MM.1S (cell line): ENCODE measurements around the gene SSC5D.

ENCODE experiments used
- CTCF ChIP-seq: fragments of 300-600 bp; sonication (generic); IDR thresholded peaks from 2 replicates; pipeline ENCODE4 v1.5.1; 2016; ENCODE audit warnings: antibody characterized with exemption, low read length, mixed read lengths
- EZH2phosphoT487 ChIP-seq: fragments of 300-600 bp; sonication (generic); IDR thresholded peaks from 2 replicates; pipeline ENCODE4 v1.6.1; 2018; ENCODE audit warnings: antibody characterized with exemption, low read length

GRCh38 chr19:55567708-55568328, 79.6 kb downstream of the SSC5D start:
- no peak for TF ChIP-seq CTCF
- TF ChIP-seq EZH2phosphoT487, result no peak
